Panc1 (cell line): ENCODE measurements around the gene AMD1. TPM values are rescaled to one million over a fixed set of nuclear protein-coding genes. Genes with fewer than 3 reads are reported as not detected.

Source experiments
- ATAC-seq: fragments of 200-7000 bp; cut with Tn5 transposase; 2 replicates; pipeline ENCODE4 v1.9.1; 2020; ENCODE audit warnings: mild to moderate bottlenecking, moderate library complexity
- BruUV-seq: library from RNA; stranded (reverse); fragments of 400-500 nt; replicated peaks from 2 replicates; lab custom pipeline; 2021; lab: Mats Ljungman, UMichigan
- CTCF ChIA-PET: fragments of 300-600 bp; sonication (Branson Sonifier 250); formaldehyde crosslinking; loops from one replicate; lab custom pipeline; 2022; ENCODE audit warnings: antibody characterized with exemption; lab: Charles Lee
- POLR2A ChIA-PET: fragments of 300-600 bp; sonication (Branson Sonifier 250); formaldehyde crosslinking; loops from one replicate; lab custom pipeline; 2022; ENCODE audit warnings: antibody characterized with exemption; lab: Charles Lee
- DNase-seq: peaks from one replicate; pipeline ENCODE4 v3.0.0-alpha.2; 2010; ENCODE audit warnings: low read depth, low spot score
- H3K27ac ChIP-seq: 2 replicates; pipeline ENCODE4 v1.5.1; 2011; ENCODE audit warnings: mild to moderate bottlenecking, low read length, inconsistent platforms
- H3K27me3 ChIP-seq: fragments of 200-500 bp; sonication (Bioruptor generic); 2 replicates; pipeline ENCODE4 v1.6.0; 2014; ENCODE audit warnings: low read length, inconsistent platforms; ENCODE audit not compliant: control insufficient read depth, insufficient read depth
- H3K36me3 ChIP-seq: fragments of 200-500 bp; sonication (Bioruptor generic); 2 replicates; pipeline ENCODE4 v1.5.1; 2014; ENCODE audit warnings: inconsistent platforms, mild to moderate bottlenecking, low read length, moderate library complexity; ENCODE audit not compliant: control insufficient read depth, insufficient read depth
- H3K4me1 ChIP-seq: 2 replicates; pipeline ENCODE4 v1.5.1; 2011; ENCODE audit warnings: inconsistent platforms, mild to moderate bottlenecking, low read length, moderate library complexity; ENCODE audit not compliant: control insufficient read depth, insufficient read depth
- H3K4me3 ChIP-seq, 2 experiments: 2 replicates each; pipeline ENCODE4 v1.5.1; 2011 to 2012; ENCODE audit warnings: low read depth in 2 of 2, low read length in 2 of 2, mild to moderate bottlenecking in 2 of 2, inconsistent platforms in 1 of 2, moderate library complexity in 1 of 2
- H3K9me3 ChIP-seq: fragments of 200-500 bp; sonication (Bioruptor generic); 2 replicates; pipeline ENCODE4 v1.5.1; 2014; ENCODE audit warnings: low read depth, mild to moderate bottlenecking, inconsistent platforms, low read length, moderate library complexity; ENCODE audit not compliant: control insufficient read depth, insufficient read depth
- CTCF ChIP-seq: fragments of 450-650 bp; IDR thresholded peaks from 2 replicates; pipeline ENCODE4 v1.5.1; 2017; ENCODE audit warnings: mild to moderate bottlenecking
- POLR2AphosphoS5 ChIP-seq: IDR thresholded peaks from 2 replicates; pipeline ENCODE4 v1.6.1; 2012; ENCODE audit warnings: mild to moderate bottlenecking, low read depth, low read length, moderate library complexity
- REST ChIP-seq, 2 experiments: IDR thresholded peaks; 2 replicates each; pipeline ENCODE4 v1.6.1; 2011 to 2012; ENCODE audit warnings: low read depth in 2 of 2, control low read depth in 1 of 2, low read length in 1 of 2, mild to moderate bottlenecking in 1 of 2, moderate library complexity in 1 of 2; ENCODE audit not compliant: insufficient read depth in 1 of 2
- SIN3A ChIP-seq: IDR thresholded peaks from 2 replicates; pipeline ENCODE4 v1.6.1; 2012; ENCODE audit warnings: low read depth, mild to moderate bottlenecking, low read length, moderate library complexity, borderline replicate concordance; ENCODE audit not compliant: insufficient read depth
- TCF7L2 ChIP-seq: IDR thresholded peaks from 2 replicates; pipeline ENCODE4 v1.6.1; 2011; ENCODE audit warnings: mild to moderate bottlenecking, low read depth, low read length, inconsistent platforms
- in situ Hi-C: cut with HindIII; loops from 2 replicates; pipeline ENCODE4 v1.10.0; 2016; ENCODE audit warnings: low sequenced_read_pairs, low pct_unique_long_range_greater_than_20kb
- intact Hi-C: fragments of 100-400 bp; cut with micrococcal nuclease; formaldehyde crosslinking; loops from one replicate; pipeline ENCODE4 v1.10.0; 2022; ENCODE audit not compliant: unreplicated experiment
- total RNA-seq: library from RNA; stranded (reverse); gene quantifications from one replicate; pipeline ENCODE4 v1.2.1, GENCODE V29; 2021; ENCODE audit not compliant: unreplicated experiment

Gene AMD1
- total RNA-seq, 1 experiment from 2014 or later, result 81.7 TPM

GRCh38 chr6:110875548-110876169, 1.1 kb downstream of the AMD1 start:
- no peaks in the 10 kb centered on the region for H3K27me3 ChIP-seq
- peak; percentile 31 for ATAC-seq

More at GRCh38 chr6:110875548-110876169, 1.1 kb downstream of the AMD1 start:
- POLR2A ChIA-PET, result interaction anchor here (0.5 to 4.6 kb wide), 5 partner anchors 22 to 392 kb away, joined by 3 to 98 read pairs (median 6); partner anchors contain the start of gene CDK19
- BruUV-seq, result TSS peak; percentile 90
- Histone ChIP-seq H3K9me3 (no peaks in the 10 kb centered on the region), H3K27ac (peak overlapping the region; percentile 86), H3K4me3 (peak overlapping the region; percentile 85 to 88), H3K36me3 (no peaks in the 10 kb centered on the region; the same call in 1 of the 2 replicates), H3K4me1 (peaks cover 34% of the 10 kb centered on the region)
- TF ChIP-seq POLR2AphosphoS5 (no peak), REST (IDR thresholded peaks at IDR 0.05; ENCODE audit: insufficient read depth in 1 of 2, low read depth in 2 of 2, low read length in 1 of 2) (no peak), CTCF (no peak), TCF7L2 (no peak), SIN3A (no peak)
- in situ Hi-C loops, result loop anchor here (5.0 to 10.0 kb wide), 2 partner anchors 201 to 343 kb away; no protein-coding TSS in a partner anchor
- CTCF ChIA-PET, result interaction anchor here (3.9 kb wide), 1 partner anchor 193 kb away, joined by 24 read pairs; no protein-coding TSS in a partner anchor
- intact Hi-C loops, result loop anchor here (2.0 kb wide), 1 partner anchor 61 kb away; the partner anchor contains the start of gene CDK19
- DNase-seq, result no peak
